GM21360 (cell line): ENCODE measurements around the gene CMIP.

Experiments
- ATAC-seq: cut with Tn5 transposase; IDR thresholded peaks from one replicate; pipeline ENCODE4 v1.9.1; 2021; ENCODE audit warnings: mild to moderate bottlenecking, moderate library complexity; ENCODE audit not compliant: unreplicated experiment

The CMIP gene

DNA sequence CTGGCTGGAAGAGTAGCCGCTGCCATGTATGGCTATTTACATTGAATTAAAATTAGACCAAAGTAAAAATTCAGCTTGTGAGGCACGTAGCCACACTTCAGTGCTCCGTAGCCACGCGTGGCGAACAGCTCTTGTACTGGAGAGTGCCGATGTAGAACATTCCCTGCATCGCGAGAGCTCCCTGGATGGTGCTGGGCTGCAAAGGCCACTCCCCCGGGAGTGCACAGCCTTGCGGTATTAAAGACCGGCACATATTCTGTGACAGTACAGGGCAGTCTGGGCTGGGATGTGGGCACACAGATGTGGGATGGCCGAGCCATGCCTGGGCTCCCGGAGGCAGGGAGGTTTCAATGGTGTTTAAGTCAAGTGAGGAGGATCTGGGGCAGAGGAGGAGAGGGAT is 102.2 kb downstream of the CMIP start:
- no peak for ATAC-seq

- no peak for ATAC-seq
Observed at GRCh38 chr16:81547194-81547938, 102.8 kb downstream of the CMIP start.

DNA sequence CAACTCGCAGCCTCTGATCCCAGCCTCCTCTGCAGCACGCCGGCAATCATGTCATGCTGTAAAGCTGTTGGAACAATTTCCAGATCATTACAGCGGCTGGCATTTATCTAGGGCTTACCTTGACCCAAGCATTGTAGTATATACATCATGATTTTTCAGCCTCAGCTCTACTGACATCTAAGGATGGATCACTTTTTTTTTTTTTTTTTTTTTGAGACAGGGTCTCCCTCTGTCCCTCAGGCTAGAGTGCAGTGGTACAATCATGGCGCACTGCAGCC is 103.3 kb downstream of the CMIP start:
- ATAC-seq, result no peak

- ATAC-seq, result no peak
Observed at GRCh38 chr16:81548551-81548875, 103.9 kb downstream of the CMIP start.

GRCh38 chr16:81548876-81549546 is 104.4 kb downstream of the CMIP start:
- ATAC-seq, result no peak

- no peak for ATAC-seq
Observed at GRCh38 chr16:81549547-81550431, 105.2 kb downstream of the CMIP start.

DNA sequence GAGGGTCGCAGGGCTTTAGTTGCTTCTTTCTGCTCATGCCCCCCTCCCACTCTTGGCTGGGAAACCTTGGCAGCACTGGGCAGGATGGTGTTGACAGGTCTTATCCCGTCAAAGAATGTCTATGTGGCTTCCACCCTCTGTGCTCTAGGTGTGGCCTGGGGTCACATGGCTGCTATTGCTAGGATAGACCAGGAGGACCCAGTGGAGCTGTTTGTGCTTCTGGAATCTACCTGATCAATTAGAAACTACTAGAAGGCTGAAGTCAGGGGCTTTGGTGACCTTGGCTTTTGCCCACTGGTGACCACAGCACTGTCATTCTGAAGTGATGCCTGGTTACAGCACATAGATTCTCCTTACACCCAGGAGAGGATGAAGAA is 105.8 kb downstream of the CMIP start:
- ATAC-seq, result no peak

DNA sequence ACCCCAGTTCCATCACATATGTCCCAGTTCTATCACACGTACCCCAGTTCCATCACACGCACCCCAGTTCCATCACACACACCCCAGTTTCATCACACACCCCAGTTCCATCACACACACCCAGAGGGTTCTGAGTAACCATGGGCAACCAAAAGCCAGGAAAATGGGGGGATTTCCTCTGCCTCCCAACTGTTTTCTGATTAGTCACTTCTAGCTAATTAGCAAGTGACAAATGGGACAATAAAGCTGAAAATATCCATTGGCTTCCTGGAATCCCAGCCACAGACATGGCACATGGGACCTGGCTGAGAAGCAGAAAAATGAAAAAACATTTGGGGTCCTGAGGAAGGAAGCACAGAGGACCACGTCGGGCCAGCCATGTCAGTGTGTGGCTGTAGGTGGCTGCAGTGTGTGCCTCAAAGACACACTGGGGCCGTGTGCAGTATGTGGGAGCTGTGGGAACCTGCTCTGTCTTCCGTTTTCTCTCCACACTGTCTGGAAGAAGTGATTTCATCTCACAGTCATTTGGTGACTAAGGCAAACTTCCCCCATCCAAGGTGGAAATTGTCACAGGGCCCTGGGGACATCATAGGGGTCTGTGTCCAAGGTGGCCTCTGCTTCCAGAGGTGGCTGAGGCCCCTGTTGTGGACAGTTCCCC is 106.7 kb downstream of the CMIP start:
- no peak for ATAC-seq

- no peak for ATAC-seq
Observed at GRCh38 chr16:81551821-81552304, 107.3 kb downstream of the CMIP start.

- no peak for ATAC-seq
Observed at GRCh38 chr16:81552743-81553079, 108.1 kb downstream of the CMIP start.

DNA sequence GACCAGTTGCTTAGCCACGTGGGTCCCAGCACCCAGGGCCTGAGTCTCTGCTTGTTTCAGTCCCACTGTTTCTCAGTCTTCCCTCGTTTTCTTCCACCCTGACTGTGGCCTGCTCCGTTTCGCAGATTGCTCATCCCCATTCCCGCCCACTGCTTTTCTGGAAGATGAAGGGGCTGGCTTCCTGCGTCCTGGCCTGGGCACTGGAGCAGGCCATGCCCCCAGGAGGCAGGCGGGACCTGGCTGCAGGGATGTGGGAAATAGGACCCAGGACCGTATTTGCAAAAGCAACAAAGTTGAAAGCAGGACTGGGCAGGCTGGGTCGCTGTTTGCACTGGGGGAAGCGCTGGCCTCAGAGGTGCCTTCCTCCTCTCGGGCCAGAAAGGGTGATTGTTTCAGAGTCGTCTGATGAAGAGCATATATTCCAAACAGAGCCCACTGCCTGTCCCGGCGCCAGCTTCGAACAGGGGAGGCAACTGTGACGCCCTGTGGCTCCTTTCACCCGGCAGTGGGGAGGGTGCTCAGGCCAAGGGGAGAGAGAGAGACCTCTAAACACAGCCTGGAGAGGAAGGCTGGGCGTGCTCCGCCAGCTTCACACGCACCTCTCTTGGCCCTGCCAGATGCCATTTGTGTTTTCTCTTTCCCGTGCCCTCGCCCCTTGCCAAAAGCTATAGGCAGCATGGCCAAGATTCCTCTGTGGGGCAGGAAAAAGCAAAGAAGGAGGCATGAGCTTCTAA is 108.6 kb downstream of the CMIP start:
- no peak for ATAC-seq

DNA sequence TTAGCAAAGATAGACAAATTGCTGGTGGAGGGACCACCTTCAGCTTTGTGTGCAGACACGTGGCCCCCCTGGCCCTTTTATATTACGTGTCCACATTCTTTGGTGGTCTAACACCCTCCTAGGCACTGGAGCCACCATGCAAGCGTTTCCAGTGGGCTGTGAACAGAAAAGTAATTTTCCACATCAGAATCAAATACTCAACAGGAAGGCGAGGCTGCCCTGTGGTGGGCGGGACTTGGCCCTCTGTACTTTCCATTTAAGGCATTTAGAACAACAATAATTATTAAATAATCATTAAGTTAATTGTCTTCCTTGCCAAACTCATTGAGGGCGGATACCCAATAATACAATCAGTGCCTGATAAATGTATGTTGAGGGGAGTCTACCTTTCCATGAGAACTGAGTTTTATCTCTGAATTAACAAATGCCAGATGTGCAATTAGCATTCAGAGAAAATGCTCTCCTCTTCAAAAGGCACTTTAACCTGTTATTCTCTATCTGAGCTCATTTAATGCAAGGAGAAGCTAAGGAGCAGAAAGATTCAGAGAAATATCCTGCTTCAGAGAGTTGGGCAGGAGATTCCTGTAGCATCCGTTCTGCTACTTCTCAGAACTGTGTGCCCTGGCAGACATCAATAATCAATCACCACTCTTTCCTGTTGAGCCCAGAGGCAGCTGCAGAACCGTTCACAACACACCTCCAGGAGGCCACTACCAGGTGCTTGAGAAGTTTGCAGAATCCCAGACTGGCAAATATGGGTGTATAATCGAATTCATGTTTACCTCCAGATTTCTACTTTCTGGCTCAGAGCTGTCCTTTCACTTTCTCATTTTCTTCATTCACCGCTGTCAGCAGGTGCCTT is 109.4 kb downstream of the CMIP start:
- ATAC-seq, result no peak

GRCh38 chr16:81554979-81555378 is 110.4 kb downstream of the CMIP start:
- ATAC-seq, result no peak

- no peak for ATAC-seq
Observed at GRCh38 chr16:81555660-81556059, 111.1 kb downstream of the CMIP start.

DNA sequence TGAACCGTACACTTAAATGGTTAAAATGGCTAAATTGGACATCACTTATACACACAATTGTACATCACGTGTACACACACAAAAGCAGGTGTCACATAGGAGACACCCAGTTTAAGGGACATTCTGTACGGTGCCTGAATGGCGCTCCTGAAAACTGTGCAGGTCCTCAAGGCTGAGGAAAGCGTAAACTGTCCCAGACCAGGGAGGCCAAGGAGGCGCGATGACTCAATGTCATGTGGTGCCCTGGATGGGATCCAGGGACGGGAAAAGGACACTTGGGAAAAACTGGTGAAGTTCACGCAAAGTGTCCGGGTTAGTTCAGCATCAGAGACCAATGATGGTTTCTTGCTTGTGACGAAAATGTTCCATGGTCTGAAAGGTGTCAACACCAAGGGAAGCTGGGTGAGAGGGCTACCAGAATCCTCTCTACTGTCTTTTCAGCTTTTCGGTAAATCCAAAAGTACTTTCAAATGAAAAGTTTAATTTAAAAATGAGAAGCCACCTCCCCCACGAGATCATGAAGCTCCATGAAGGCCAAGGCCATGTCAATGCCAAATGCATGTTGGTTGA is 112.2 kb downstream of the CMIP start:
- ATAC-seq, result no peak

DNA sequence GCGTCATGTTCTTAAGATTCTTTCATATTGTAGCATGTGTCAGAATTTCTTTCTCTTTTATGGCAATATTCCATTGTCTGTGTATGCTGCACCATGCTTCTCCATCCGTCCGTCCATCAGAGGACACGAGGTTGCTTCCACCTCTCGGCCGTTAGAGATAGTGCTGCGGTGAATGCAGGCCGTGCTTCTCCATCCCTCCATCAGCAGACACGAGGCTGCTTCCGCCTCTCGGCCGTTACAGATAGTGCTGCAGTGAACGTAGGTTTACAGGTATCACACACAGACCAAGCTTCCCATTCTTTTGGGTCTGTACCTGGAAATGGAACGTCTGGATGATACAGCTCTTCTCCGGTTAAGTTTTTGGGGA is 113.5 kb downstream of the CMIP start:
- ATAC-seq, result no peak

DNA sequence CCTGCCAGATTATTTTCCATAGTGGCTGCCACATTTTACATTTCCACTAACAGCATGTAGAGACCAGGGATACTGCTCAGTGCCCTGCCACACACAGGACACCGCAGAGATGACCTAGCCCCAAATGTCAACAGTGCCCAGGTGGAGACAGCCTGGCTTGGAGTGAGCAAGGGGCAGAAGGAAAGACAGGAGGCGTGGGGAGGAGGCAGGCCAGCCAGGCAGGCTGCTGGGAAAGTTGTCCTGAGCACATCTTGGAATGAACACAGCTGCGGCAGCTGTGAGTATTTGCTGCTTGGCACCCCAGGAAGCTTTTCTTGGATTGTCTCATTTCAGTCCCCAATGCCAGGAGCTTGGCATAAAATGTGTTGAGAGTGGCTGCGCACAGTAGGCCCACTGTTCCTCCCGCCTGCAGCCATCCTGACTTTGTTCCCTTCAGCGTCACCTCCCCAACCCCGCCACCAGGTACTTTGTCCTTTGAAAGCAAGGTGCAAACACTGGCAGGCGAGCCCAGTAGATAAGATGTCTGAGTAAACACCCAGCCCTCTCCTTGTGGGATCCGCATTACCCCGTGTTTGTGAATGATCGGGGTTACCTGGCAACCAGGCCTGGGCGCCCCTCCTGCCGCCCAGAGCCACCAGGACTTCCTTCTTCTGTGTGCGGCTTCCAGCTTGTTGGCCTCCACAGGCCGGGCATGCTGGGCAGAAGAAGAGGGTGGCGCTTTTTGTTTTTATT is 114.0 kb downstream of the CMIP start:
- ATAC-seq, result no peak

DNA sequence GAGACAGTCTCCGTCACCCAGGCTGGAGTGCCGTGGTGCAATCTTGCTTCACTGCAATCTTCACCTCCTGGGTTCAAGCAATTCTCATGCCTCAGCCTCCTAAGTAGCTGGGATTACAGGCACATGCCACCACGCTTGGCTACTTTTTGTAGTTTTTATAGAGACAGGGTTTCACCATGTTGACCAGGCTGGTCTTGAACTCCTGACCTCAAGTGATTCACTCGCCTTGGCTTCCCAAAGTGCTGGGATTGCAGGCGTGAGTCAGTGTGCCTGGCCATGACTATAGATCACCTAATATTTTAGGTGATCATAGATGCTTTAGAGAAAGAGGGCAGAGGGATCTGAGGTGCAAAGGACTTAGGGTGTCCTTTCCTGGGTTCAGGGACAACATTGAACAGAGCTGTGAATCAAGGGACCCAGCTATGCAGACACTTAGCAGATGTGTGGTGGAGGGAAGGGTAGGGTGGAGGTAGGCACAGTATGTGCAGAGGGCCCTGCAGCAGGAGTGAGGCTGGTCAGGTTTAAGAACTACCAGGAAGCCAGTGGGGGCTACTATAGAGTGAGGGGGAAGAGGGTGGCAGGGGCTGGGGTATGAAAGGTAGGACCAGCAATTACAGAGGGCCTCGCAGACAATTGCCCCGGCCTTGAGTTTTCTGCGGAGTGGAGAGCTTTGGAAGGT is 116.5 kb downstream of the CMIP start:
- no peak for ATAC-seq
